ENCODE measurements around the gene LRSAM1.

The LRSAM1 gene

DNA sequence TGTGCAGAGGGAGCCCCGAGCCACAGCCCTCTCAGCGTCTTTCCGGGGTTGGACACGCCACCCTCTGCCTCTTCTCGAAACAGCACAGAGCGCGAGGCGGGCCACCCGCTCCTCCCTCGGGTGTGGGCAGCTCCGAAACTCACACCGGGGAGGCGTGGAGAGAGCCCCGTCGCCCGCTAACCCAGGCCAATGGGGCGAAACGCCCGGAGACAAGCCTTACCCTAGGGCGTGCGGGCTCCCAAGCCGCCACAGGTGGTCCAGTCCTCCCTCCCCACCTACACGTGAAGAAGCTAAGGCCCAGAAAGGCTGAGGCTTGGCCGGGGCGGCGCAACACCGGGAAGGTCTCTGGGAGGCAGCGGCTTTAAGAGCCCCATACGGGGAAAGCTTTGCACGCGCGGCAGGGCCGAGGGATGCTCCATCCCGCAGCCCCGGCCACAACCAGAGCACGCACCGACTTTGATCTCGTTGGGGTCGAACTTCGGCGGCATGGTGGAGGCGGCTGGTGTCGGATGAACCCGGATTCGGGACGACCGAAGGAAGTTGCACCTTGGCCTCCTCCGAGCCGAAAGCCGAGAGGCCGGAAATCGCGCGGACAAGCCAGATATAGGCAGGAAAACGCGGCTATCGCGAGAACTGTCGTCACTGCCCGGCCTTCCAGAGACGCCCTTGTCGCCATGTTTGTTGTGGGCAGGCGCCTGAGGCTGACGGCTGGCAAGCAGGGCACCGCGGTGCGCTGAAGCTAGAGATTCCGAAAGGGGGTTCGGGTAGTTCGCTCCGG, at the start of gene LRSAM1, which contains the start of gene RPL12:
Gene LRSAM1, plus strand, starts transcription at position 681 of the 778 bp plus-strand sequence. CDS start 3,018 bp downstream, outside the sequence.
Gene RPL12, minus strand, starts transcription at position 577 of the 778 bp plus-strand sequence. Its CDS starts 89 bp downstream, at position 488.
- DNase-seq (ENCODE audit: low read depth in 1 of 2, low spot score in 1 of 2), result peak; percentile 97 to 100

- no peak for DNase-seq (ENCODE audit: low read depth in 1 of 2, low spot score in 1 of 2)
These were observed 48.8 kb upstream of the LRSAM1 start for GRCh38 chr9:127402401-127403090.

DNA sequence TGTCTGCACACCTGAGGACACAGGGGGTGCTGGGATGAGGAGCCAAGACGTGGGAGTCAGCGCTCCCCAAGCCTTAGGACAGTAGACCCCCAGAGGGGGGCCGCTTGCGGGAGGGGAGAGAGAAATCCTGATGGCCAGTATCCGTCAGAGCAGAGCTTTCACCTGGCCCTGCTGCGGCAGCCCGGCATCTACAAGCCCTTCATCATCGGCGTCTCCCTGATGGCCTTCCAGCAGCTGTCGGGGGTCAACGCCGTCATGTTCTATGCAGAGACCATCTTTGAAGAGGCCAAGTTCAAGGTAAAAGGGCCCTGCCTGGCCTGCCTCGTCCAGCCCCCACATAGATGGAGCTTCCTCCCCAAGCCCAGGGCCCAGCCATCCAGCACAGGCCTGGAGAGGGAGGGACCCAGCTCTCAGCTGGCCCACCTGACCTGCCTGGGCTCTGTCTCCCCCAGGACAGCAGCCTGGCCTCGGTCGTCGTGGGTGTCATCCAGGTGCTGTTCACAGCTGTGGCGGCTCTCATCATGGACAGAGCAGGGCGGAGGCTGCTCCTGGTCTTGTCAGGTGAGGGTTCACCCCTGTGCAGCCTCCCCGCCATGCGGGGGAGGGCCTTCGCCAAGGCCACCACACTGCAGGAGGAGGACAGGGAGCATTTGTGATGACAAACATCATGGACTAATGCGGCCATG, 47.7 kb upstream of the LRSAM1 start:
- DNase-seq (ENCODE audit: low read depth in 1 of 2, low spot score in 1 of 2), result no peak

- no peak for DNase-seq (ENCODE audit: low read depth in 1 of 2, low spot score in 1 of 2)
These were observed 46.7 kb upstream of the LRSAM1 start for GRCh38 chr9:127404631-127405030.

- DNase-seq (ENCODE audit: low read depth in 1 of 2, low spot score in 1 of 2), result no peak
These were observed 45.8 kb upstream of the LRSAM1 start for GRCh38 chr9:127405344-127406125.

GRCh38 chr9:127406799-127407491, 44.4 kb upstream of the LRSAM1 start:
- no peak for DNase-seq (ENCODE audit: low read depth in 1 of 2, low spot score in 1 of 2)

- no peak for DNase-seq (ENCODE audit: low read depth in 1 of 2, low spot score in 1 of 2)
These were observed 43.8 kb upstream of the LRSAM1 start for GRCh38 chr9:127407492-127407843.

GRCh38 chr9:127411122-127411521, 40.2 kb upstream of the LRSAM1 start:
- no peak for DNase-seq (ENCODE audit: low read depth in 1 of 2, low spot score in 1 of 2)

GRCh38 chr9:127415141-127415540, 36.2 kb upstream of the LRSAM1 start:
- DNase-seq (ENCODE audit: low read depth in 1 of 2, low spot score in 1 of 2), result no peak

DNA sequence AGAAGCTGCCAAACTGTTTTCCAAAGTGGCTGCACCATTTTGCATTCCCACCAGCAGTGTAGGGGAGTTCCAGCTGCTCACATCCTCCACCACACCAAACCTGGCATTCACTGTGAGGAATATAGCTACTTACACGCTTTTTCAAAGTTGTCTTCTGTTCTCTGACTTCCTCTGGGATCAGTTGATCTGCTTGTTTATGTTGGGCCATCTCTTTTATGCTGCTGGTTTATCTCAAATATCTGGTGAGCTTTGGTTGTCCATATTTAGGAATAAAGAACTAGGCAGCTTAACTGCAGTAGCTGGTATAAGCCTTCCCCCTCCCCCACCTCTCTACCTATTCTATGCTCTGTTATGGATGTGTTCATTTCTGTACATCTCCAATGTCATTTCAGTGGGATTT, 35.7 kb upstream of the LRSAM1 start:
- DNase-seq (ENCODE audit: low read depth in 1 of 2, low spot score in 1 of 2), result no peak

GRCh38 chr9:127417131-127418036, 33.9 kb upstream of the LRSAM1 start:
- DNase-seq (ENCODE audit: low read depth in 1 of 2, low spot score in 1 of 2), result no peak

GRCh38 chr9:127418037-127418471, 33.3 kb upstream of the LRSAM1 start:
- no peak for DNase-seq (ENCODE audit: low read depth in 1 of 2, low spot score in 1 of 2)

- DNase-seq (ENCODE audit: low read depth in 1 of 2, low spot score in 1 of 2), result no peak
These were observed 32.0 kb upstream of the LRSAM1 start for GRCh38 chr9:127419348-127419747.

DNA sequence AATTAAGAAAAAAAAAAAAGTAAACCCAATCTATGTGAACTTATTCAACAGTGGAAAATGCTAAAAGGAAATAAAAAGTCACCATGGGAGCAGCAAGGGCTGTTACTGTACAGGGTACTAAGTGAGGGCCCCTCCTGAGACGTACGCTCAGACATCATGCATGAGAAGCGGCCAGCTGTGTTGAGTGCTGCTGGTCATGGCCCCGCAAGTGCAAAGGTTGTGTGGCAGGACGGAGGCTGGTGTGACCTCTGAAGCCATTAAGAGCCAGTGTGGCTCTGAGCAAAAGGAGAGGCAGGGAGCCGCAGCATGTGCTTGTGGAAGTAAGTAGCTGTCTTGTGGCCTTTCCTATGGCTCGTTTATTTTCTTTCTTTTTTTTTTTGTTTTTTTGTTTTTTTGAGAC, 30.3 kb upstream of the LRSAM1 start:
- no peak for DNase-seq (ENCODE audit: low read depth in 1 of 2, low spot score in 1 of 2)

GRCh38 chr9:127422133-127422782, 29.1 kb upstream of the LRSAM1 start:
- no peak for DNase-seq (ENCODE audit: low read depth in 1 of 2, low spot score in 1 of 2)

DNA sequence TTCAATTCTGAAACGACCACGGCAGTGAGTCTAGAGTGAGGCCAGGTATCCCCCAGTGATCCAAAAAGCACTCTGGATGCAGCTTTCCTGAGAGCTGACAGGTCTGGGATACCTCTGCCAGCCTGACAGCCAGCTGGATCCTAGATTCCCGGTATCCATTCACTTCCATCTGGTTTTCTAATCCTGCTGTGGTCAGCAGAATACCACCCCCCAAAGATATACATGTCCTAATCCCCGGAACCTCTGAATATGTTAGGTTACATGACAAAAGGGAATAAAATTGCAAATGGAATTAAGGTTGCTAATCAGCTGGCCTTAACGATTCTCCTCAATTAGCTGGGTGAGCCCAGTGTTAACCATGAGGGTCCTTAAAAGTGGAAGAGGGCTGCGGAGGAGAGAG, 28.5 kb upstream of the LRSAM1 start:
- no peak for DNase-seq (ENCODE audit: low read depth in 1 of 2, low spot score in 1 of 2)

GRCh38 chr9:127423476-127423933, 27.8 kb upstream of the LRSAM1 start:
- no peak for DNase-seq (ENCODE audit: low read depth in 1 of 2, low spot score in 1 of 2)

GRCh38 chr9:127423934-127424675, 27.2 kb upstream of the LRSAM1 start, which contains the start of gene ZNF79:
ZNF79 (plus strand) TSS chr9:127424382; CDS start chr9:127424788, 406 bp downstream.
- DNase-seq (ENCODE audit: low read depth in 1 of 2, low spot score in 1 of 2), result peak; percentile 79 to 87

All from activated T-helper 1 cell treated with anti-CD3 and anti-CD28 coated beads, Interleukin-2, amount 50 U/mL, for 16 hours (primary cell).